Central memory CD4-positive, alpha-beta T cell (primary cell): ENCODE measurements around the gene DTWD2.
"Not testable (repeated sequence)": the region's sequence is repeated elsewhere in the genome, so short reads cannot be mapped to it uniquely, and the experiment has no call there.

Experiments used
- DNase-seq: peaks from one replicate; pipeline ENCODE4 v3.0.0; 2022

Gene DTWD2

DNA sequence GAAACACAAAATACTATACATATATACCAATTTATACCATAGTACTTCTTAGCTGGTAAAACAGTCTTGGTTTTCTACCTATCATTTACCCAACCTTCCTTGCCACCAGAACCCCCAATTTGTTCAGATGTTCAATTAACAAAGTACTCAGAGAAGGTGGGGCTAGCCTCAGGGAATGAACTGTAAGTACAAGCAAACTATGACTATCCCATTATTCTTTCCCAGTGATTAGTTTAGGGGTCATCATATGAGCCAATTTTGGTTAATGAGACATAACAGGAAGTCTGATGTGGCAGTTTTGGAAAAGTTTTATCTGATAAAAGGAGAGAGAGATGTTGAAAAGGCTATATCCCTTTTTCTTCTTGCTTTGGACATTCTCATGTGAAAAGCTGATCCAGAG is 125.8 kb downstream of the DTWD2 start:
- no peak for DNase-seq

DNA sequence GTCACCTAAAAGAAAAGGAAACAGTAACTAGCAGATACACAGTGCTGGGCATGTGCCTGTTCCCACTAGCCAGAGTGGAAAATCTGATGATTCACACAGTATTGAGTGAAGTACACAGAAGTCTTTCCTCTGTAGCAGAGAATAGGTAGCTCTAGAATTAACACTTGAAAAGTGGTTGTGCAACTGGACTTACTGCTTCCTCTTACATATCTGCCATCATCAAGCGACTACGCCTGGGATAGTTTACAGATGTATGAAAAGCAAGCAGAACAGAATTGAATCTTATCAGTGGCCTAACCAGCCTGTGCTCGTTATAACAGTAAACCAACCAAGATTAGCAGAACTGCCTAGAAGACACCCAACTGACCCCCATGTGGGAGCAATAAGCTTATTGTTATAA is 130.6 kb downstream of the DTWD2 start:
- DNase-seq: no peak

DNA sequence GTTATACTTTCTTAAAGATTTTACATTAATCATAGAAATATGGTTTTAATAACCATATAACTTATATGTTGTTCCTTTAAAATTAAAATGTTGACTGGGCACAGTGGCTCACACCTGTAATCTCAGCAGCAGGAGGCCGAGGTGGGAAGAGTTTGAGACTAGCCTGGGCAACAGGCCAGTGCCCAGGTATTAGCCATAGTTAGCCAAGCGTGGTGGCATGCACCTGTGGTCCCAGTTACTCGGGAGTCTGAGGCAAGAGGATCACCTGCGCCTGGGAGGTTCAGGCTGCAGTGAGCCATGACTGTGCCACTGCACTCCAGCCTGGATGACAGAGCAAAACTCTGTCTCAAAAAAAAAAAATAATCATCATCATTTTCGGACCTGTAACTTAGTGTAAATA is 133.5 kb downstream of the DTWD2 start:
- DNase-seq: no peak

DNA sequence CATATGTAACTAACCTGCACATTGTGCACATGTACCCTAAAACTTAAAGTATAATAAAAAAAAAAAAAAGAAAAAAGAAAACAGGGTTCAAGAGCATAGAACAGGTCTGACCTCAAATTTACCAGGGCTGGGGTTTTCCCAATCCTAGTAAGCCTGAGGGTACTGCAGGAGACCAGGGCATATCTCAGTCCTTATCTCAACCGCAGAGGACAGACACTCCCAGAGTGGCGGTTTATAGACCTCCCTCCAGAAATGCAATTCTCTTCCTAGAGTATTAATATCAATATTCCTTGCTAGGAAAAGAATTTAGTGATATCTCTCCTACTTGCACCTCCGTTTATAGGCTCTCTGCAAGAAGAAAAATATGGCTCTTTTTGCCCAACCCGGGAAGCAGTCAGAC is 136.6 kb downstream of the DTWD2 start:
- DNase-seq: not testable (repeated sequence)

GRCh38 chr5:118849507-118849906 is 138.8 kb downstream of the DTWD2 start:
- DNase-seq: not testable (repeated sequence)

GRCh38 chr5:118844351-118844750 is 144.0 kb downstream of the DTWD2 start:
- DNase-seq: no peak

GRCh38 chr5:118834710-118835109 is 153.6 kb downstream of the DTWD2 start:
- no peak for DNase-seq

DNA sequence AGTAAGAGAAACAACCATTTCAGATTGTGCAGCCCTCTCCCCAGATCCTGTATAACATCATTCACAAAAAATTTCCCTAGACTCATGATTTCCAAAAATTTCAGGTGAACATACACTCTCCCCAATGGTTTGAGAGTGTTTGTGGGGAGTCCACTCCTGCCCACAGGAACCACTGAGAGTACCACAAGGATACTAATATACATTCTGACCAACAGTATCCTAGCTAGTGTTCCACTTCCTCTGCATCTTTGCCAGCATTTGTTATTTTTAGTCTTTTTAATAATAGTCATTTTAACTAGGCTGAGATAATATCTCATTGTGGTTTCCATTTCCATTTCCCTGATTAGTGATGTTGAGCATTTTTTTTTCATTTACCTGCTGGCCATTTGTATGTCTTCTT is 155.4 kb downstream of the DTWD2 start:
- DNase-seq: no peak

- no peak for DNase-seq
Measured at GRCh38 chr5:118825226-118825625, 163.1 kb downstream of the DTWD2 start.

DNA sequence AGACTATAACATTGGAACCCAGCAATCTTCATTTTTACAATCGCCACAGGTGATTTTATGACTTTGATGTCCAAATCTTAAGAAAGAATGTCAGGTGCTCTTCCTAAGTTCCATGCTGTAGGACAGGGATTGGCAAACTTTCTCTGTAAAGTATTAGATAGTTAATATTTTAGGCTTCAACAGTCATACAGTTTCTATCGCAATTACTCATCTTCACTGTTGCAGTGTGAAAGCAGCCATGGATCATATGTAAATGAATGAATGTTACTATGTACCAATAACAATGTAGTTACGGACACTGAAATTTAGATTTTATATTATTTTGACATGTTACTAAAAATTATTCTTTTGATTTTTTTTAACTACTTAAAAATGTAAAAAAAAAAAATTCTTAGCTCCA is 169.7 kb downstream of the DTWD2 start:
- no peak for DNase-seq

GRCh38 chr5:118808441-118808840 is 179.9 kb downstream of the DTWD2 start:
- no peak for DNase-seq

DNA sequence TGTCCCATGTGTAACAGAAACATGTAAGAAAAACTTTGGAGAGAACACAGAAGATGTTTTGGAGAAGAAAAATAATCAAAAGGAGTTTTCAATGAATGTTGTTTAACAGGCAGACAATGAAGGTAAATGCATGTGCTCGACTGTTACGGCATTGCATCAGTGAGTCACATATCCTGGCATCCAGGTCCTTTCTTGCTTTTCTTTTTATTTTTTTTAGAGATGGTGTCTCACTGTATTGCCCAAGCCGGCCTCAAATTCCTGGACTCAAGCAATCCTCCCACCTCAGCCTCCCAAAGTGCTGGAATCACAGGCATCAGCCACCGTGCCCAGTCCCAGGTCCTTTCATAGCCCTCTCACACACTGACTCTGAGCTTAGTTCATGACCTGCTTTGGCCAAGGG is 181.8 kb downstream of the DTWD2 start:
- no peak for DNase-seq

- no peak for DNase-seq
Measured at GRCh38 chr5:118802335-118802734, 186.0 kb downstream of the DTWD2 start.

DNA sequence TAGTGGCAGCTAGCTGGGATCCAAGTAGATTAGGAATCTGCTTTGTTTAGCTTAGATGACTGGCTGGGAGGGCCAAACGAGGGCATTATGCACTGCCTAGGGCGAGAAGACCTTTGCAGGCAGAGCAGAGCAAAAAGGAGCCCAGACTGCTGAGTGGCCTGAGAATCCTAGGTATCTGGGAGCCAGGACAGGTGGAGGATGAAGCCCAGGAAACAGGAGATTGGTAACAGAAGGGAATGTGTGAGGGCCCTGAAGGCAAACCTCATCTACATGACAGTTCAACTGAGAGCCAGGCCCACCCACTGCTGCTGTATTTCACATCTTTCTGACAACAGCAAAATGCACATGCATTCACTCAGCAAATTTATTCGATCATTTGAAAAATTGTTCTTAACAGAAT is 192.3 kb downstream of the DTWD2 start:
- no peak for DNase-seq

DNA sequence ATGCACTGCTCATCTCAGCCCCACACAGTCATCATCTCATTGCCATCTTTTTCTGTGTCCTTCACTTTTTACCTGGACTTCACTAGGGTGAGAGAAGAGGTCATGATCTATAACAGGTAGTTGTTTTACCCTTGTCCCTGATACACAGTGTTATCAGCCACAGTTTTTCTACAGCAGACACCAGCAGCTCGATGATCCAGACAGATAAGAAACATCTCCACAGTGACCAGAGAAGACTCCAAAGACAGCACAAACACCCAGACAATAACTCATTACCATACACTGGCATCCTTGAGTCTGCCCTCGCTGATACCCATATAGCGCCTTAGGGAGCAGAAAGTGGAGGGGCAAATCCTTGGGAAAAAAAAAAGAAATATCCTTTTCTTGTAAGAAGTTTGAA is 194.1 kb downstream of the DTWD2 start:
- DNase-seq: no peak

DNA sequence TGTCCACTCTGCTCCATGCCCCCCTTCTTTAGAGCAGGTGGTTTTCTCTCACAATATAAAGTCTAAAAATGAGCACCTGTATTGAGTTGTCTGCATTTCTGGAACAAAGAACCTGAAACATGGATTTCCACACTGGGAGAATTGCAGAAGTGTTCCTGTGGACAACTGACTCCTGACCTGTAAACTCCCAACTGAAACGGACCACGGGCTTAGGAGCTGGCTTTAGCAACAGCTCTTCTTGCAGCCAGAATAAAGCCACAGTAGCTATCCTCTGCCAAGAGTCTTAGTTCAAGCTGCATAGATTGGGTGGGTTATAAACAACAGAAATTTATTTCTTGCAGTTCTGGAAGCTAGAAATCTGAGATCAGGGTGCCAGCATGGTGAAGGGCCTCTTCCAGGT is 194.7 kb downstream of the DTWD2 start:
- no peak for DNase-seq

GRCh38 chr5:118793091-118793490 is 195.3 kb downstream of the DTWD2 start:
- no peak for DNase-seq

GRCh38 chr5:118791926-118792734 is 196.2 kb downstream of the DTWD2 start:
- DNase-seq: peak; percentile 3

DNA sequence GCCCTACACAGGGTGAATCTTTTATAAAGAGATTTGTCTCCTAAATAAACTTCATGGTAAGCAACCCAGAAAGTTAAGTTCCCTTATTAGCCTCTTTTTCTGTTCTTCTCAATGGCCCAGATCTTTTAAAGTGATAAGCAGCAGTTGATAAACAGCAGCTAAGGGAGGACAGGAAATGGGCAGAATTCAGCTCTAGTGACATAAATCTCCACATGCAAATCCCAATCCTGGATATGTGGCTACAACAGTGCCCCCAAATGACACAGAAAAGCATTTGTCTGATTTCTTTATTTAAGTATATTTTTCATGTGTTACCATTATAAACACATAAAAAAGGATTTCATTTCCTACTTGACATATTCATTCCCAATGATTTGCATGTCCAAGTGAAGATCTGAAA is 199.0 kb downstream of the DTWD2 start:
- DNase-seq: no peak

- DNase-seq: no peak
Measured at GRCh38 chr5:118788351-118788750, 200.0 kb downstream of the DTWD2 start.
